H1 (cell line): ENCODE data around the gene RAET1E. TPM values are rescaled to one million over a fixed set of nuclear protein-coding genes. Genes with fewer than 3 reads are reported as not detected.
A peak's percentile ranks its signal among the peaks of the same experiment; 100 is the strongest.
"Not testable (repeated sequence)": the region's sequence is repeated elsewhere in the genome, so short reads cannot be mapped to it uniquely, and the experiment has no call there.

Experiments
- CTCF ChIA-PET: fragments of 300-600 bp; sonication (Branson Sonifier 250); formaldehyde crosslinking; loops from one replicate; lab custom pipeline; 2021; ENCODE audit not compliant: partially characterized antibody; lab: Charles Lee
- POLR2A ChIA-PET: fragments of 300-600 bp; sonication (Branson Sonifier 250); formaldehyde crosslinking; loops from one replicate; lab custom pipeline; 2021; ENCODE audit warnings: inconsistent platforms; ENCODE audit not compliant: partially characterized antibody; lab: Charles Lee
- DNase-seq, 2 experiments: peaks; one replicate each; pipeline versions ENCODE4 v3.0.0 to v3.0.0-alpha.2; 2010 to 2022; ENCODE audit warnings: low spot score in 2 of 2, low read depth in 1 of 2, mixed read lengths in 1 of 2
- FAIRE-seq: peaks from 2 replicates; lab custom pipeline; 2011; peaks lifted over from hg19 to GRCh38; lab: Jason Lieb, UNC
- H2AFZ ChIP-seq: 2 replicates; pipeline ENCODE4 v1.8.1; 2012; ENCODE audit warnings: low read length, inconsistent platforms
- H2AK5ac ChIP-seq: 2 replicates; pipeline ENCODE4 v1.6.1; 2013; ENCODE audit warnings: low read depth, low read length
- H2BK120ac ChIP-seq: replicated peaks from 2 replicates; pipeline ENCODE3; 2013; ENCODE audit warnings: low read depth, low read length, inconsistent platforms
- H2BK12ac ChIP-seq: 2 replicates; pipeline ENCODE4 v1.6.1; 2013; ENCODE audit warnings: low read depth, low read length
- H2BK15ac ChIP-seq: 2 replicates; pipeline ENCODE4 v1.6.1; 2013; ENCODE audit warnings: low read length
- H2BK20ac ChIP-seq: 2 replicates; pipeline ENCODE4 v1.6.1; 2013; ENCODE audit warnings: low read length
- H2BK5ac ChIP-seq: 2 replicates; pipeline ENCODE4 v1.6.1; 2013; ENCODE audit warnings: low read depth, low read length
- H3K14ac ChIP-seq: 2 replicates; pipeline ENCODE4 v1.6.1; 2013; ENCODE audit warnings: inconsistent platforms; ENCODE audit not compliant: insufficient read length
- H3K18ac ChIP-seq: 2 replicates; pipeline ENCODE4 v1.6.1; 2013; ENCODE audit warnings: low read length; ENCODE audit errors: extremely low read depth
- H3K23ac ChIP-seq: 2 replicates; pipeline ENCODE4 v1.6.1; 2013; ENCODE audit warnings: inconsistent platforms; ENCODE audit not compliant: insufficient read length
- H3K23me2 ChIP-seq: 2 replicates; pipeline ENCODE4 v1.6.1; 2013; ENCODE audit warnings: low read depth, low read length
- H3K27ac ChIP-seq: 2 replicates; pipeline ENCODE4 v1.6.1; 2011; ENCODE audit warnings: low read depth, low read length, inconsistent platforms
- H3K27me3 ChIP-seq, 4 experiments: replicated peaks in 1 of 4; 1 replicate in 1 of 4; 2 replicates in 3 of 4; pipeline versions ENCODE4 v1.6.1 to v1.8.1; 2011 to 2013; ENCODE audit warnings: low read length in 3 of 4, mild to moderate bottlenecking in 3 of 4, inconsistent platforms in 2 of 4, mixed read lengths in 2 of 4, moderate library complexity in 1 of 4; ENCODE audit not compliant: control insufficient read depth in 3 of 4, insufficient read depth in 3 of 4; ENCODE audit errors: extremely low read depth in 1 of 4
- H3K36me3 ChIP-seq, 4 experiments: 2 replicates each; pipeline versions ENCODE4 v1.6.1 to v1.8.1; 2011 to 2013; ENCODE audit warnings: mild to moderate bottlenecking in 4 of 4, low read length in 3 of 4, moderate library complexity in 2 of 4, control low read depth in 1 of 4, inconsistent platforms in 1 of 4; ENCODE audit not compliant: insufficient read depth in 4 of 4, control insufficient read depth in 2 of 4
- H3K4ac ChIP-seq: replicated peaks from 2 replicates; pipeline ENCODE3; 2013; ENCODE audit warnings: low read length, low read depth, mixed read lengths, inconsistent platforms; ENCODE audit not compliant: insufficient read length
- H3K4me1 ChIP-seq, 4 experiments: replicated peaks in 1 of 4; 1 replicate in 1 of 4; 2 replicates in 3 of 4; pipeline versions ENCODE4 v1.6.1 to v1.8.1; 2011 to 2013; ENCODE audit warnings: low read length in 3 of 4, inconsistent platforms in 2 of 4, mixed read lengths in 1 of 4; ENCODE audit not compliant: insufficient read depth in 4 of 4, control insufficient read depth in 3 of 4
- H3K4me2 ChIP-seq, 2 experiments: 2 replicates each; pipeline versions ENCODE4 v1.6.1 to v1.8.1; 2011 to 2013; ENCODE audit warnings: low read depth in 2 of 2, low read length in 2 of 2, control low read depth in 1 of 2, inconsistent platforms in 1 of 2, mild to moderate bottlenecking in 1 of 2; ENCODE audit not compliant: insufficient read depth in 1 of 2
- H3K4me3 ChIP-seq, 4 experiments: fragments of 200-600, 300-600 bp in 1 of 4; sonication (generic), shearing (Covaris generic), sonication (Bioruptor Twin) in 1 of 4; 2 replicates each; pipeline versions ENCODE4 v1.5.1 to v1.8.1; 2011 to 2016; ENCODE audit warnings: low read length in 4 of 4, low read depth in 3 of 4, control low read depth in 2 of 4, inconsistent platforms in 2 of 4, mild to moderate bottlenecking in 2 of 4, mixed read lengths in 1 of 4, moderate library complexity in 1 of 4; ENCODE audit not compliant: insufficient read depth in 2 of 4; ENCODE audit errors: extremely low read depth in 1 of 4
- H3K56ac ChIP-seq: replicated peaks from 2 replicates; pipeline ENCODE3; 2013; ENCODE audit warnings: low read depth, mild to moderate bottlenecking, mixed read lengths, low read length, inconsistent platforms; ENCODE audit not compliant: insufficient read length
- H3K79me1 ChIP-seq: 2 replicates; pipeline ENCODE4 v1.6.1; 2013; ENCODE audit warnings: low read depth, low read length, control low read depth
- H3K79me2 ChIP-seq, 2 experiments: 2 replicates each; pipeline versions ENCODE4 v1.6.1 to v1.8.1; 2012 to 2013; ENCODE audit warnings: low read length in 2 of 2, mild to moderate bottlenecking in 2 of 2, inconsistent platforms in 1 of 2; ENCODE audit not compliant: insufficient read depth in 2 of 2, control insufficient read depth in 1 of 2
- H3K9ac ChIP-seq, 4 experiments: replicated peaks in 1 of 4; 1 replicate in 1 of 4; 2 replicates in 3 of 4; pipeline versions ENCODE4 v1.6.1 to v1.8.1; 2011 to 2013; ENCODE audit warnings: low read depth in 3 of 4, low read length in 3 of 4, control low read depth in 2 of 4, mild to moderate bottlenecking in 2 of 4, moderate library complexity in 2 of 4, inconsistent platforms in 1 of 4; ENCODE audit errors: extremely low read depth in 1 of 4
- H3K9me3 ChIP-seq, 2 experiments: 2 replicates each; pipeline versions ENCODE4 v1.6.1 to v1.8.1; 2012 to 2013; ENCODE audit warnings: mild to moderate bottlenecking in 2 of 2, moderate library complexity in 2 of 2, control low read depth in 1 of 2, inconsistent platforms in 1 of 2, low read depth in 1 of 2, low read length in 1 of 2, mixed read lengths in 1 of 2; ENCODE audit not compliant: insufficient read depth in 2 of 2
- H4K20me1 ChIP-seq, 2 experiments: replicated peaks in 1 of 2; 2 replicates each; pipeline versions ENCODE3 to v1.8.1; 2011 to 2013; ENCODE audit warnings: inconsistent platforms in 2 of 2, low read length in 2 of 2, mild to moderate bottlenecking in 1 of 2; ENCODE audit not compliant: insufficient read depth in 2 of 2, control insufficient read depth in 1 of 2
- H4K5ac ChIP-seq: 2 replicates; pipeline ENCODE4 v1.6.1; 2013; ENCODE audit warnings: low read length, low read depth, mixed read lengths, inconsistent platforms; ENCODE audit not compliant: insufficient read length
- H4K8ac ChIP-seq: 2 replicates; pipeline ENCODE4 v1.8.0; 2013; ENCODE audit warnings: mild to moderate bottlenecking, moderate library complexity, low read length, inconsistent platforms; ENCODE audit not compliant: insufficient read depth; ENCODE audit errors: extremely low read depth
- H4K91ac ChIP-seq: replicated peaks from 2 replicates; pipeline ENCODE3; 2013; ENCODE audit warnings: low read length, mixed read lengths, inconsistent platforms; ENCODE audit not compliant: insufficient read length
- WGBS, 2 experiments: shearing (Covaris generic) in 1 of 2; methylation state at CpG; one replicate each; pipeline versions ENCODE4 v1.1.6 to v1.1.7; 2013 to 2015; ENCODE audit warnings: low lambda C conversion rate in 2 of 2, mixed read lengths in 2 of 2, inconsistent platforms in 1 of 2, low coverage in 1 of 2, missing lambda C conversion rate in 1 of 2; ENCODE audit not compliant: insufficient replicate concordance in 2 of 2, insufficient coverage in 1 of 2, insufficient read length in 1 of 2; ENCODE audit errors: extremely low coverage in 1 of 2, missing lambda C conversion rate in 1 of 2; 5-methylcytosine and 5-hydroxymethylcytosine counted together
- polyA plus RNA-seq, 7 experiments: library from polyadenylated mRNA; depleted of rRNA in 3 of 7; stranded (reverse) in 5 of 7; unstranded in 2 of 7; fragments of >200 nt in 5 of 7; fragments of 200-250 nt in 2 of 7; gene quantifications; 1 replicate in 5 of 7; 2 replicates in 1 of 7; 4 replicates in 1 of 7; pipeline versions ENCODE4 v1.2.1 to v1.2.3, GENCODE V29; 2011 to 2013; ENCODE audit warnings: missing spikeins in 2 of 7, mixed read lengths in 2 of 7
- total RNA-seq: library from RNA; stranded (reverse); fragmentation: NEBNext Ultra II Directional; extraction: Animal tissue kit (Norgen Biotek cat#: 25700); gene quantifications from 2 replicates; pipeline ENCODE4 v1.2.1, GENCODE V29; 2021

RAET1E gene
- total and polyA plus RNA-seq, 2 of the 8 experiments (the other 6 are each of a cell fraction or from before 2014, with no cell fraction given): not detected

DNA sequence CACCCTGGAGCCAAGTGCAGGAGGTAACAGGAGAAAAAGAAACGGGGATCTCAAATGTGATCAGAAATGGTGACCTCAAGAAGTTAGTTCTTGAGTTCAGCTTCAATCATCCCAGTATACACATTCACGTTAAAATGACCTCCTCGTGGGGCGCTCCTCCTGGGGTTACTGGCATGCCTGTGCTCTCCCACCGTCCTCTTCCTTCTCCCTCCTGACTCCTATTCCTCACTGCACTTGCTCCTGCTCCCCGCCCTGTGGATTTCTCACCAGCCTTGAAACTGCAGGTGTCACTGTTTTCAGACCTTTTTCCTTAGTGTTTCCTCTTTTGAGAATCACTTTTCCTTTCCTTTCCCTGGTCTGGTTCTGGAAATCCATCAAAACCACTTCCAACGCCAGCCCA lies 48.7 kb upstream of the RAET1E start:
- H4K8ac ChIP-seq, H3K27ac ChIP-seq, H3K14ac ChIP-seq, H3K36me3 ChIP-seq, H3K4me3 ChIP-seq, H2AK5ac ChIP-seq, H3K4ac ChIP-seq, H3K9ac ChIP-seq, H4K5ac ChIP-seq, H3K4me2 ChIP-seq, POLR2A ChIA-PET, H2BK20ac ChIP-seq, H3K23ac ChIP-seq, H3K4me1 ChIP-seq, H3K79me2 ChIP-seq, H2BK5ac ChIP-seq, H2BK15ac ChIP-seq, H4K20me1 ChIP-seq, H2BK120ac ChIP-seq, H3K9me3 ChIP-seq, H3K18ac ChIP-seq, H3K79me1 ChIP-seq, H4K91ac ChIP-seq, H2BK12ac ChIP-seq, H3K23me2 ChIP-seq, H2AFZ ChIP-seq, H3K56ac ChIP-seq, CTCF ChIA-PET: not testable (repeated sequence)
- DNase-seq (peak in 1 of 2 experiments; percentile 22), FAIRE-seq (peak; percentile 70)
- H3K27me3 ChIP-seq: peaks cover 17 to 53% (median 36%) of the 10 kb centered on the region in 4 experiments
- 66% methylated on average over 7 of the region's 7 CpGs; no CpG with 5 or more reads in 1 of the 2 experiments for WGBS, 2 experiments

GRCh38 chr6:149945276-149945675 lies 47.4 kb upstream of the RAET1E start:
- H4K5ac ChIP-seq, POLR2A ChIA-PET: not testable (repeated sequence)
- H3K27me3 ChIP-seq: peaks cover 29 to 56% (median 41%) of the 10 kb centered on the region in 4 experiments

More at GRCh38 chr6:149945276-149945675, 47.4 kb upstream of the RAET1E start:
- H3K56ac ChIP-seq, H3K79me2 ChIP-seq, H2AK5ac ChIP-seq, FAIRE-seq, H2BK5ac ChIP-seq, H3K4me1 ChIP-seq, H2BK15ac ChIP-seq, H3K9ac ChIP-seq, H3K4me3 ChIP-seq, H3K18ac ChIP-seq, DNase-seq, H3K14ac ChIP-seq, H2AFZ ChIP-seq, H4K91ac ChIP-seq, H2BK12ac ChIP-seq, H4K20me1 ChIP-seq, H3K4me2 ChIP-seq, H3K27ac ChIP-seq, H3K23me2 ChIP-seq, H4K8ac ChIP-seq, H3K23ac ChIP-seq, H3K79me1 ChIP-seq, H2BK20ac ChIP-seq, H3K4ac ChIP-seq, H3K9me3 ChIP-seq, CTCF ChIA-PET, H3K36me3 ChIP-seq, H2BK120ac ChIP-seq: not testable (repeated sequence)
- 89% methylated on average over 5 of the region's 6 CpGs; no CpG with 5 or more reads in 1 of the 2 experiments for WGBS, 2 experiments
